ENCODE data around the gene ZNF451. TPM values are rescaled to one million over a fixed set of nuclear protein-coding genes. Genes with fewer than 3 reads are reported as not detected.
"Not testable (repeated sequence)": the region's sequence is repeated elsewhere in the genome, so short reads cannot be mapped to it uniquely, and the experiment has no call there.

Gene ZNF451
- total and polyA plus RNA-seq, 5 donors: 11.0 to 41.9 (median 27.8) TPM

- H3K9me3 ChIP-seq (ENCODE audit: control insufficient read depth, low read length); DNase-seq; ATAC-seq; H3K27ac ChIP-seq (ENCODE audit: low read length); H3K4me1 ChIP-seq (ENCODE audit: control insufficient read depth, insufficient read depth, low read length); H3K4me3 ChIP-seq (ENCODE audit: low read length); H3K27me3 ChIP-seq (ENCODE audit: control insufficient read depth, insufficient read depth); intact Hi-C loops (cut with DNase I): not testable (repeated sequence)
- WGBS: 70% methylated on average over 7 of the region's 7 CpGs
These were observed 1.4 kb downstream of the ZNF451 start for GRCh38 chr6:57091375-57091774.

GRCh38 chr6:57094689-57095088, 4.7 kb downstream of the ZNF451 start:
- Histone ChIP-seq H3K4me1 (ENCODE audit: control insufficient read depth, insufficient read depth, low read length) (no peaks in the 10 kb centered on the region), H3K27me3 (ENCODE audit: control insufficient read depth, insufficient read depth) (no peaks in the 10 kb centered on the region), H3K9me3 (ENCODE audit: control insufficient read depth, low read length) (no peaks in the 10 kb centered on the region), H3K4me3 (ENCODE audit: low read length) (no peak overlapping the region), H3K27ac (ENCODE audit: low read length) (no peak overlapping the region)
- 99% methylated on average over 1 of the region's 1 CpG for WGBS
- no peak for DNase-seq
- no peak for ATAC-seq
- intact Hi-C loops (cut with DNase I): no loop called here

GRCh38 chr6:57097596-57097995, 7.6 kb downstream of the ZNF451 start:
- intact Hi-C loops (cut with DNase I): no loop called here
- WGBS: 91% methylated on average over 1 of the region's 1 CpG
- ATAC-seq: no peak

GRCh38 chr6:57102976-57103375, 13.0 kb downstream of the ZNF451 start:
- ATAC-seq (no peak), DNase-seq (no peak)
- no peaks in the 10 kb centered on the region for H3K9me3 ChIP-seq (ENCODE audit: control insufficient read depth, low read length)
- WGBS: 87% methylated on average over 3 of the region's 3 CpGs
- intact Hi-C loops (cut with DNase I): no loop called here
- no peak overlapping the region for H3K4me3 ChIP-seq (ENCODE audit: low read length)
- H3K27ac ChIP-seq (ENCODE audit: low read length): no peak overlapping the region
- H3K27me3 ChIP-seq (ENCODE audit: control insufficient read depth, insufficient read depth): no peaks in the 10 kb centered on the region
- H3K4me1 ChIP-seq (ENCODE audit: control insufficient read depth, insufficient read depth, low read length): peaks cover 2% of the 10 kb centered on the region

More at GRCh38 chr6:57097596-57097995, 7.6 kb downstream of the ZNF451 start:
- Histone ChIP-seq H3K9me3 (ENCODE audit: control insufficient read depth, low read length) (no peaks in the 10 kb centered on the region), H3K4me1 (ENCODE audit: control insufficient read depth, insufficient read depth, low read length) (peaks cover 2% of the 10 kb centered on the region), H3K27me3 (ENCODE audit: control insufficient read depth, insufficient read depth) (no peaks in the 10 kb centered on the region), H3K27ac (ENCODE audit: low read length) (no peak overlapping the region), H3K4me3 (ENCODE audit: low read length) (no peak overlapping the region)
- DNase-seq: no peak

GRCh38 chr6:57104336-57104735, 14.3 kb downstream of the ZNF451 start:
- ATAC-seq (no peak), DNase-seq (no peak)
- Histone ChIP-seq H3K9me3 (ENCODE audit: control insufficient read depth, low read length) (no peaks in the 10 kb centered on the region), H3K27ac (ENCODE audit: low read length) (no peak overlapping the region), H3K27me3 (ENCODE audit: control insufficient read depth, insufficient read depth) (no peaks in the 10 kb centered on the region), H3K4me3 (ENCODE audit: low read length) (no peak overlapping the region), H3K4me1 (ENCODE audit: control insufficient read depth, insufficient read depth, low read length) (peaks cover 2% of the 10 kb centered on the region)
- WGBS: 78% methylated on average over 5 of the region's 5 CpGs
- intact Hi-C loops (cut with DNase I): no loop called here

DNA sequence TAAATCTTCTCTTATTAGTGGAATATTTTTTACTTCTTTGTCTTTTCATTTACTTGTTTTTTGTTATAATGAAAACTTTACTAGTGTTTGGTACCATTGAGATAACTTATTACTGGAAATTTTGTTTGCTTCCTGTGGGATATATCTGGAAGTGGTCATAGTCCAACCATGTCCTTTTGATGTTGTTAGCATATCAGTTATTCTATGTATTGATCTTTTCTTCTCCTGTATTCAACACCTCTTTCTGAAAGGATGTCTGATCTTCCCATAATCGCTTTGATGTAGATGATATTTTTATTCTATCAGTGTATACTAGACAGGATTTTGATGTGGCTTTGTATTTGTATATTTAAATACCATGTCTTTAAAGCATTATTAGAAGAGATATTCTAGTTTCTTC, 17.0 kb downstream of the ZNF451 start:
- WGBS: 96% methylated on average over 1 of the region's 1 CpG
- ATAC-seq: no peak
- H3K27me3 ChIP-seq (ENCODE audit: control insufficient read depth, insufficient read depth): no peaks in the 10 kb centered on the region

DNA sequence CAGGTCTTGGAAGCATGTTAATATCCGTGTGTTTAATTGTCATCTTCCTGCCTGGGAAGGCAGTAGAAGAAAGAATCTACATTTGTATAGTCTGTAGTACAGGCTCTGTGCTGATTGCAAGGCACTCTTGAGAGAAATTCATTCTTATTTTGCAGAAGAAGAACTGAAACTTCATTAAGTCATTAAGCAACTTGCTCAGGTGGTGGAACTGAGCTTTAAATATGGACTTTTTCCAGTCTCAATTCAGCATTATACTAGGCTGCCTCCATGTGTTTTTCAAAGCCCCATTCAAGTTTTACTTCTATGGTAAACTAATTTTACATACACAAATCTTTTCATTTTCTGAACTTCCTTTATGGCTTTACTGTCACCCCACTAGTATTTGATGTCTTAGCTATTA, 18.7 kb downstream of the ZNF451 start:
- no peak for ATAC-seq

More for the DNA sequence above, 17.0 kb downstream of the ZNF451 start:
- no peaks in the 10 kb centered on the region for H3K9me3 ChIP-seq (ENCODE audit: control insufficient read depth, low read length)
- DNase-seq: no peak
- H3K4me1 ChIP-seq (ENCODE audit: control insufficient read depth, insufficient read depth, low read length): no peaks in the 10 kb centered on the region
- intact Hi-C loops (cut with DNase I): no loop called here
- H3K4me3 ChIP-seq (ENCODE audit: low read length): no peak overlapping the region
- no peak overlapping the region for H3K27ac ChIP-seq (ENCODE audit: low read length)

DNA sequence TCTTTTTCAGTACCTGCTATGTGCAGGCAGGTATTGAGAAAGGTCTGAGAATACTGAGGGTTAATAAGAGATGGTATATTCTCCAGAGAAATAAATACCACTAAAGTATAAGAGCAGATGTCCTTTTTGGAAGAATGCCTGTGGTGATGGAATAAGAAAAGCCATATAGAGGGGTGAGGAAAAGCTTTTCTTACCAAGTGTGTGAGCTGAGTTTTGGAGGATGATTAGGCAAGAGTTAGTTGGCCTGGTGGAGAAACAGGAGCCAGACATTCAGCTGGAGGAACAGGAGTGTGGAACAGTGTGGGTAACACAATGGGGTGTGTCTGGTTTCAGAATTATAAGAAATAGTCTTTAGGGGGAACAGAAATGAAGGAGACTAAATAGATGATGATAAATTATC, 19.9 kb downstream of the ZNF451 start:
- no peaks in the 10 kb centered on the region for H3K4me1 ChIP-seq (ENCODE audit: control insufficient read depth, insufficient read depth, low read length)

More for the DNA sequence above, 18.7 kb downstream of the ZNF451 start:
- intact Hi-C loops (cut with DNase I): no loop called here
- no peak for DNase-seq
- H3K4me3 ChIP-seq (ENCODE audit: low read length): no peak overlapping the region
- no peaks in the 10 kb centered on the region for H3K27me3 ChIP-seq (ENCODE audit: control insufficient read depth, insufficient read depth)
- H3K27ac ChIP-seq (ENCODE audit: low read length): no peak overlapping the region
- no peaks in the 10 kb centered on the region for H3K9me3 ChIP-seq (ENCODE audit: control insufficient read depth, low read length)
- no peaks in the 10 kb centered on the region for H3K4me1 ChIP-seq (ENCODE audit: control insufficient read depth, insufficient read depth, low read length)
- 65% methylated on average over 1 of the region's 1 CpG for WGBS

GRCh38 chr6:57113105-57113504, 23.1 kb downstream of the ZNF451 start:
- Histone ChIP-seq H3K27me3 (ENCODE audit: control insufficient read depth, insufficient read depth) (no peaks in the 10 kb centered on the region), H3K4me1 (ENCODE audit: control insufficient read depth, insufficient read depth, low read length) (no peaks in the 10 kb centered on the region), H3K27ac (ENCODE audit: low read length) (no peak overlapping the region), H3K9me3 (ENCODE audit: control insufficient read depth, low read length) (no peaks in the 10 kb centered on the region), H3K4me3 (ENCODE audit: low read length) (no peak overlapping the region)
- intact Hi-C loops (cut with DNase I): no loop called here
- DNase-seq (no peak), ATAC-seq (no peak)
- WGBS: 95% methylated on average over 6 of the region's 6 CpGs

More for the DNA sequence above, 19.9 kb downstream of the ZNF451 start:
- no peak for DNase-seq
- Histone ChIP-seq H3K27ac (ENCODE audit: low read length) (no peak overlapping the region), H3K9me3 (ENCODE audit: control insufficient read depth, low read length) (no peaks in the 10 kb centered on the region), H3K4me3 (ENCODE audit: low read length) (no peak overlapping the region), H3K27me3 (ENCODE audit: control insufficient read depth, insufficient read depth) (no peaks in the 10 kb centered on the region)
- no peak for ATAC-seq
- intact Hi-C loops (cut with DNase I): no loop called here

DNA sequence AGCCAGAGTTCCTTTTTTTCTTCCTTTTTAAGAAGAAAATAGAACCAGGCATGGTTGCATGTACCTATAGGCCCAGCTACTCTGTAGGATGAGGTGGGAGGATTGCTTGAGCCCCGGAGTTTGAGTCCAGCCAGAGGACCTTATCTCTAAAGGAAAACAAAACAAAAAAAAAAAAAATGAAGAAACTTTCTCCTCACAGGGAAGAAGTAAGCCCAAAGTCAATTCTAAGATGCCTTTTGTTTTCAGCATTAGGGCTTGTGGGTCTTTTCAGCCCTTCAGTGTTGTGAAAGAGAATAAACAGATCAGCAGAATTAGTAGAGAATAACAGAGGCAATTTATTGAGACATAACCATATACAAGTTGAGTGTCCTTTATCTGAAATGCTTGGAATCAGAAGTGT, 26.8 kb downstream of the ZNF451 start:
- ATAC-seq: no peak
- H3K4me3 ChIP-seq (ENCODE audit: low read length): no peak overlapping the region
- H3K9me3 ChIP-seq (ENCODE audit: control insufficient read depth, low read length): no peaks in the 10 kb centered on the region
- no peaks in the 10 kb centered on the region for H3K27me3 ChIP-seq (ENCODE audit: control insufficient read depth, insufficient read depth)
- intact Hi-C loops (cut with DNase I): no loop called here
- H3K4me1 ChIP-seq (ENCODE audit: control insufficient read depth, insufficient read depth, low read length): peaks cover 2% of the 10 kb centered on the region
- no peak for DNase-seq
- WGBS: 25% methylated on average over 1 of the region's 1 CpG
- H3K27ac ChIP-seq (ENCODE audit: low read length): no peak overlapping the region

DNA sequence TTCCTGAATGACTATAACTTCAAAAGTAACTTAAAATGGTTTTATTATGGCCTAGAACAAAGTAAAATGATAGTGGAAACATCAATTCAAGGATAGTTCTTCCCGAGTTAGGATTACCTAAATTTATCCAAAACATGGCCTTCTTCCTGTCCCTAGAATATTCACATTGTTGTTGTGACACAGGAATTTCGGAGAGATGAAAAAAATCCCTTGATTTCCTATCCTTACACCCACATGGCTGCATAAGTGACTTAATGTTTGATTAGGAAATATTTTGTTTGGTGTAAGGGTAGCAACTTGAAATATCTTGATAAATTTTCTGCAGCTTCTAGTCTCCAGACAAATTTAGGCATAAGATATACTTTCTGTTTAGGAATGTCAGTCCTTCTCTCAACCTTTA, 27.8 kb downstream of the ZNF451 start:
- intact Hi-C loops (cut with DNase I): no loop called here

DNA sequence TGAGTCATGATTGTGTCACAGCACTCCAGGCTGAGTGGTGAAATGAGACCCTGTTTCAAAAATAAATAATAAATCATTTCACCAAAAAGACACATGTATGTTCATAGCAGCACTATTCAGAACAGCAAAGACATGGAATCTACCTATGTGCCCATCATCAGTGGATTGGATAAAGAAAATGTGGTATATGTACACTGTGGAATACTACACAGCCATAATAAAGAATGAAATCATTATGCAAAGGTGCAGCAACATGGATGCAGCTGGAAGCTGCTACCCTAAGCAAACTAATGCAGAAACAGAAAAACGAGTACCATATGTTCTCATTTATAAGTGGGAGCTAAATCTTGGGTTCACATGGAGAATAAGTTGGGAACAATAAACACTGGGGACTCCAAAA, 33.1 kb downstream of the ZNF451 start:
- WGBS: 98% methylated on average over 1 of the region's 1 CpG
- intact Hi-C loops (cut with DNase I): no loop called here
- ATAC-seq (no peak), DNase-seq (no peak)
- Histone ChIP-seq H3K27me3 (ENCODE audit: control insufficient read depth, insufficient read depth) (no peaks in the 10 kb centered on the region), H3K9me3 (ENCODE audit: control insufficient read depth, low read length) (no peaks in the 10 kb centered on the region), H3K4me1 (ENCODE audit: control insufficient read depth, insufficient read depth, low read length) (peaks cover 2% of the 10 kb centered on the region), H3K4me3 (ENCODE audit: low read length) (no peak overlapping the region), H3K27ac (ENCODE audit: low read length) (no peak overlapping the region)

More for the DNA sequence above, 27.8 kb downstream of the ZNF451 start:
- no peak overlapping the region for H3K4me3 ChIP-seq (ENCODE audit: low read length)
- ATAC-seq (no peak), DNase-seq (no peak)
- WGBS: 67% methylated on average over 2 of the region's 2 CpGs
- H3K27ac ChIP-seq (ENCODE audit: low read length): no peak overlapping the region
- no peaks in the 10 kb centered on the region for H3K9me3 ChIP-seq (ENCODE audit: control insufficient read depth, low read length)
- no peaks in the 10 kb centered on the region for H3K27me3 ChIP-seq (ENCODE audit: control insufficient read depth, insufficient read depth)
- peaks cover 2% of the 10 kb centered on the region for H3K4me1 ChIP-seq (ENCODE audit: control insufficient read depth, insufficient read depth, low read length)
